ENCODE data around the gene GRAMD1B.
"Not testable (repeated sequence)": the region's sequence is repeated elsewhere in the genome, so short reads cannot be mapped to it uniquely, and the experiment has no call there.

GRAMD1B gene

GRCh38 chr11:123448823-123449222 lies 18.8 kb downstream of the GRAMD1B start:
- no peak for DNase-seq

GRCh38 chr11:123449436-123449835 lies 19.4 kb downstream of the GRAMD1B start:
- no peak for DNase-seq

GRCh38 chr11:123450623-123451022 lies 20.6 kb downstream of the GRAMD1B start:
- no peak for DNase-seq

GRCh38 chr11:123451183-123451781 lies 21.2 kb downstream of the GRAMD1B start:
- no peak for DNase-seq

- no peak for DNase-seq
Measured at GRCh38 chr11:123452794-123453193, 22.7 kb downstream of the GRAMD1B start.

- DNase-seq: peak; percentile 42
Measured at GRCh38 chr11:123454060-123454651, 24.1 kb downstream of the GRAMD1B start.

GRCh38 chr11:123454796-123455195 lies 24.7 kb downstream of the GRAMD1B start:
- no peak for DNase-seq

- DNase-seq: not testable (repeated sequence)
Measured at GRCh38 chr11:123456448-123456847, 26.4 kb downstream of the GRAMD1B start.

GRCh38 chr11:123457187-123457770 lies 27.2 kb downstream of the GRAMD1B start:
- peak; percentile 55 for DNase-seq

- no peak for DNase-seq
Measured at GRCh38 chr11:123458501-123458900, 28.4 kb downstream of the GRAMD1B start.

- DNase-seq: no peak
Measured at GRCh38 chr11:123460012-123460700, 30.1 kb downstream of the GRAMD1B start.

GRCh38 chr11:123461164-123461563 lies 31.1 kb downstream of the GRAMD1B start:
- DNase-seq: no peak

- not testable (repeated sequence) for DNase-seq
Measured at GRCh38 chr11:123465667-123466066, 35.6 kb downstream of the GRAMD1B start.

GRCh38 chr11:123466172-123466571 lies 36.1 kb downstream of the GRAMD1B start:
- DNase-seq: not testable (repeated sequence)

- no peak for DNase-seq
Measured at GRCh38 chr11:123469089-123469488, 39.0 kb downstream of the GRAMD1B start.

GRCh38 chr11:123469586-123469985 lies 39.5 kb downstream of the GRAMD1B start:
- DNase-seq: no peak

- DNase-seq: no peak
Measured at GRCh38 chr11:123470842-123471241, 40.8 kb downstream of the GRAMD1B start.

- DNase-seq: no peak
Measured at GRCh38 chr11:123472236-123472935, 42.3 kb downstream of the GRAMD1B start.

- no peak for DNase-seq
Measured at GRCh38 chr11:123473941-123474677, 44.0 kb downstream of the GRAMD1B start.

GRCh38 chr11:123474994-123475393 lies 44.9 kb downstream of the GRAMD1B start:
- no peak for DNase-seq

GRCh38 chr11:123475469-123475868 lies 45.4 kb downstream of the GRAMD1B start:
- no peak for DNase-seq

- DNase-seq: no peak
Measured at GRCh38 chr11:123477205-123477907, 47.3 kb downstream of the GRAMD1B start.
